Stimulated activated CD4-positive, alpha-beta T cell treated with anti-CD3 and anti-CD28 coated beads, Interleukin-2, amount 100 ng/mL, for 4 hours (primary cell): Measurements from ENCODE around the gene PID1.
"Not testable (repeated sequence)": the region's sequence is repeated elsewhere in the genome, so short reads cannot be mapped to it uniquely, and the experiment has no call there.

ENCODE experiments used
- DNase-seq: peaks from one replicate; pipeline ENCODE4 v3.0.0-alpha.2; 2020; ENCODE audit warnings: low read depth

PID1 gene

DNA sequence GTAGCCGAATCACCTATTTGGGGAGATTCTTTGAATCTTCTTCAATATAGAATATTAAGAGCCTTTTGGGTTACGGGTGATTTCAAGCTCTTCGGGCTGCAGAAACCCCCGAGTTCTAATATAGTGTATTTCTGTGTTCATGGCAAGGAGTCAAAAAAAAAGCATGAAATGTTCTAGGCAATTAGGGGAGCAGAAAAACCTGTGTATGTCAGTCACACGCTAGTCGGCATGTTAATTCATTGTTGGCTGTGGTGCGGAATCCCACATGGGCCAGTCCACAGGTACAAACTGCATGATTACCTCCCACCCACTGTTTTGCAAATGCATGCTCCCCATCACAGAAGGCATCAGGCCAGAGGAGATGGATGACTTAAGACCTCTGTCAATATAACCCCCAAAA lies 161.9 kb downstream of the PID1 start:
- no peak for DNase-seq

DNA sequence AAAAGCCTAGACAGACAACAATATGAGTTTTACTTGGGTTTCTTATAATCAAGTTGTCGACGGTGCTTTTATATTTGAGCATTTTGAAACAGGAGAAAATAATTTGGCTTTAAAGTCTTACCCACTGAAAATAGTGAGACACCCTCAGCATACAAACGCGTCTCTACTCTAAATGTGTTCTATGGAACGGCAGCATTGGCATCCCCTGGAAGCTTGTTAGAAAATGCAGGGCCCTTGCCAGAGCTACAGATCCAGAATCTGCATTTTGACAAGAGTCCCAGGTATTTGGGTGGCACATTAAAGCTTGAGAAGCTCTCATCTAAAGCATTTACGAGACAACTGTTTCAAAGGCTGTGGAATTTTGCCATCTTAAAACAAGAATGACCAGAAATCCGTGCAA lies 163.5 kb downstream of the PID1 start:
- no peak for DNase-seq

DNA sequence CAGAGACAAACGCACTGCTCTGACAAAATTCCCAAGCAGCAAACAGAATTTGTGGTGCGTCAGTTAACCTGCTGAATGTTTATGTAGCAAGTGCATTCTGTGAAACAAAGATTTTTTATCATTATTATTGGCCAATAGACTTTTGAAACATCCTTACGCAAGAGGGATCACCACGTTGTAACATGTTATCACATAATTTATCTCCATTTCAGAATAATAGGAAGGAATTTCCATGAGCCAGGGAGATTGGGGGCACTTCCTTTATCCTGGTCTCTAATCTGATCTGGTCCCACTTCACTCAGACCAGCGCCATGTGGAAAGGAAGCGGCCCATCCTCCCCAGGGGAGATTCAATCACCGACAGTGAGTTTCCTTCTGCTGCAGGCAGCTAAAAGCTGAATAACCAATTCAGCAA lies 166.1 kb downstream of the PID1 start:
- DNase-seq: no peak

DNA sequence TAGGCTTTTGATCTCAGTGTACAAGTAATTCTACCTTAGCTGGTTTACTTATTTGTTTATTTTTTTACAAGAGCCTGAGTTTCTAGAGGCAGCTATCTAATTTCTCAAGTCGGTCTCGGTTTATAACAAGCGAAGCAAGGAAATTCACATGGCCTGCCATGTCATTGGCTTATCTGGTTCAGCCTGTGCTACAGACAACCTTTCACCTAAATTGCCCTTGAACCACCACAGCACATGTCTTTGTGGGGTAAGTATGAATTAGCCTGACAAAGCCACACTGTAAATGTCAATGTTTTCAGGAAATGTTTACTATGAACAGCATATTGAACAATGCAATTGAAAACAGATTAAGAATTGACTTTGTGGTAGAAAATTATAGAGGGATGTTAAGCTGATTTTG lies 167.1 kb downstream of the PID1 start:
- DNase-seq: no peak

DNA sequence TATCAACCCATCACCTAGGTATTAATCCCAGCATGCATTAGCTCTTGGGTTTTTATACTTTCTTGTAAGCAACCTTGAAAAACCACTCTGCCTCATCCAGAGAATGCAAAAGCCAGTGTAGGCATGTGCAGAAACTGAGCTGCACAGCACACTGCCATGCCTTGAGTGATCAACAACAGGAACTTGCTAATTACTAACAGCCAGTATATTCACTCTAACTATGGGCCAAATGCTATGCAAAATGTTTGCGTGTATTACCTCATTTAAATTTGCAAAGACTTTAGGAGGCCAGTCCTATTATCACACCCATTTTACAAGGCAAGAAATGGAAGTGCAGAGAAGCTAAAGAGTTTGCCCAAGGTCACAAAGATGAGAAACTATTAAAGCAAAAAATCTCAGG lies 169.8 kb downstream of the PID1 start:
- DNase-seq: no peak

DNA sequence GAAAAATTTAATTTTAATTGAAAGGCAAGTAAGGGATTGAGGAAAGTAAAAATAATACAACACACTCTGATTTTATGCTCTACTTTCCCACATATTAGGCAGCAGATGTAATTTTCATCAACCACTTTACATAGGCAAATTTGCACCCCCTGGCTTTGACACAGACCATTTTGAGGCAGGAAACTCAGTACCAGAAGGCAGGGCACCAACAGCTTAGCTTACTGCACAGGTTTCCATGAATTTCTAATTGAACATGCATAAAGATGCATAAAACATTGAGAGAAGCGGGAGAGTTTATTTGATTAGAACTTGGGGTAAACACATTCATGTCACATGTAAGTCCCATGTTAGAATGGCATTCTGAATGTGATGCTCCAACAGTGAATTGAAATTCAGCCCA lies 171.9 kb downstream of the PID1 start:
- no peak for DNase-seq

DNA sequence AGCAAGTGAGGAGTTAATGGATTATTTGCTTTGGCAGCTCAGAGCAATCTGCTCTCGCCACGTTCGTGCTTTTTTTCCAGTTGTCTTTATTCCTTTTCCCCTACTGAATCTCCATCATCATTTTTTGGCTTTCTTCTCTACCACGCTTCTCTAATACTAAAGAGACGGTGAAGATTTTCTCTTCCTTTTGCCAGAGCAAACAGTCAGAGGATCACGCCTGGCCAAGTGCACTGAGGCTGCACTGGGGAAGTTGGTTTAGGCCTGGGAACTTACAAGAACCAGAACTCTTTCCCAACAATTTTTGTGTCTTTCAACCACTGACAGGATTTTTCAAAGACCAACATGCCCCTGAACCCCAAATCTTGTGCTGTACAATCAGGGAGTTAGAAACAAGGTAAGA lies 172.3 kb downstream of the PID1 start:
- DNase-seq: no peak

DNA sequence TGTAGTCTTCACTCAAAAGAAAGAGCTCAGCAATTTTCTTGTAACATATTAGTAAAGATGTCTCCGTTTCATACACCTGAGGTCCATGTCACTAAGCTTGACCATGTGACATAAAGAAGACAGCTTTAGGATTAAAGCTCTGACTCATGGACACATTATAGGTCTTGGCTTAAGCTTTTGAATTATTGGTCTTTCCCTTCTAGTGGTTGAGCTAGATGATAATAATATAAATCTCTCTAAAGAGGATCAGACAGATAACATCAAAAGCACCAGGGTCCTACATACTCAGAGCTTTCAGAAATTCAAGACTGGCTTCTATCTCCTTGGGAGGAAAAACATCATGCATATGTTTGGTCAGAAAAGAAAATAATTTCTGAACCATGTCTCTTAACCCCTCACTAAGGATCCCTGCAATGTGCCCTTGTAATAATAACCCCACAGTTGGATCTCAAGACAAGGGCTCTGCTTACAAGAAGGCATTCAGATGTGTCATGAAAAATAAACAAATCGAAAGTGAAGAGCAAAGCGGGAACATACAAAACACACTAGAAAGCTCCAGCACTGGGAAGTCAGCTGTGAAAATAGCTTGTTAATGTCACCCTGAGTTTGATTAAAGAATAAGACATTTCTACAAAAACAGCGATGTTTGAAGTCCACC lies 174.5 kb downstream of the PID1 start:
- no peak for DNase-seq

DNA sequence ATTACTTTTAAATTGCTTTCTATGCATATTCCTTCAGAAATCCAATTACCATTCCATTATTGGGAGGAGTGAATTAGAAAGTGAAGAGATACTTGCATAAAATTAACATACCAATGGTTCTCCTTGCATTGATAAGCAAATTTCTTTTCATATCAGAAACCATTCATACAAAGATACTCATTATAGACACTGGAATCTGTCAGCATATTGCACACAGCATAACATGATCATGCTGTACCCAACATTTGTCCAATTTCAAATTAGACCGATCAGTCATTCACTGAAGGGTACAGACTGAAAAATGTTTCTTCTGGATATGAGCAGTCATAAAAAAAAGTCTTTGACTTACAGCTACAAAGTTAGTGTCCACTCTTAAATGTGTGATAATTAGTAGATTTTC lies 175.6 kb downstream of the PID1 start:
- DNase-seq: no peak

DNA sequence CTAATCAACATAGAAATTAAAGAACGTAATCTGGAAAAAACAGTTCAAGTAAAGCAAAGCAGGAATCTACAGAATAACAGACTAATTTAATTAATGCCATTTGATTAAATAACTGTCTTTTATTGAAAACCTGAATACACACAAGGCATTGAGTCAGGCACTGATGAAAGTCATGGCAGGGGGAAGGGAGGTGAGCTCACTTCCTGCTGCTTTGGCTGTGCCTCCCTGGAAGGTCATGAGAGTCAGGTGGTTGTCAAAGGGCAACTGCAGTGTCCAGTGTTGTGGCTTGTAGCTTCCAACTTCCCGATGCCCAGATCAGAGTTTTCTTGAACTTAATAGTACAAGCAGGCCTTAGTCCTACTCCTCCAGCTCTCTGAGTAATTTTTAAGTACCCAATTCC lies 180.9 kb downstream of the PID1 start:
- DNase-seq: no peak

DNA sequence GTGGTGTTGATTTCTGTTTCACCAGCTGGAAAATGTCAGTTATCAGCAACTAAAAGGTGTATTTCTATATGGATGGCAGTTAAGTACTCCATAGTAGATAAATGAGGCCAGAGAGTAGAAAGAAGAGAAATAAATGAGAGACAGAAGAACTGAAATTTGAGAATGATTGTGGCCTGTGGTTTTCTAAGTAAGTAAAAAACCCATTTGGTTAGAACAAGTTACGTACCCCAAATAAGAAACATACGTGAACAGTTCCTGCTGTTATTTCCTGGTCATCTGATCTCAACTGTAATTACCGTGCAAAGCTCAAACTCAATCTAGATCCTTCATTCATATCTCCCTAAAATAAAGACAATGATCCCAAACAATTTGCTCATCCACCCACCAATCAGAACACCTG lies 181.3 kb downstream of the PID1 start:
- no peak for DNase-seq

DNA sequence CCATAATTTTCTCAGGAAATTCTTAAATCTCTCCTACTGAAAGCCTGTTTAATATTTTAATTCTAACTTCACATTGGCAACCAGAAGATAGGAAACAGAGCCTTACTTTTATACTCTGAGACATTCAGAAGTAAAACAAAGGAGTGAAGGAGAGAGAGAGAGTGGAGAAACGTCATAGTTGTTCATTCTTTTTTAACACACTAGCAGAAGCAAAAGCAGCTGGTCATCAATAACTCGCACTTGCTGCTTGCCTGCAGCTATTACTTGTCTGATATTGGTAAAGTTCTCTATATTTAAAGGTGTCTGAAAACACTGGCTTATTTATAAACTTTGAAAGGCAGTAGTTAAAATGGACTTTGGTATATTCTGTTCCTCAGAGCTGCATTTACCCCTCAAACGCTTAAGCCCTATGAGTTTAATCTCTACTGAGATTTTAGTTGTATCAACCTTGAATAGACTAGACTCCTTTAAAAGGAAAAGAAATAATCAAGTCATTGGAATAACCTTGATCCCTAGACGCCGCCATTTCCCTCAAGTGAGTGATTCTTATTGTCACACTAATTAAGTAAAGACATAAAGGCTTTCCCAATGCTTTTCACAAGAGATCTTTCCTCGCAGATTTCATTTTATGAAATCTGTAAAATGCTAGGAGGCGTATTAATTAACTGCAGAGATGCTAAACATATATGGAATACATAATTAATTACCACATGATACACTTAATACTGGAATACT lies 182.0 kb downstream of the PID1 start:
- DNase-seq: no peak

DNA sequence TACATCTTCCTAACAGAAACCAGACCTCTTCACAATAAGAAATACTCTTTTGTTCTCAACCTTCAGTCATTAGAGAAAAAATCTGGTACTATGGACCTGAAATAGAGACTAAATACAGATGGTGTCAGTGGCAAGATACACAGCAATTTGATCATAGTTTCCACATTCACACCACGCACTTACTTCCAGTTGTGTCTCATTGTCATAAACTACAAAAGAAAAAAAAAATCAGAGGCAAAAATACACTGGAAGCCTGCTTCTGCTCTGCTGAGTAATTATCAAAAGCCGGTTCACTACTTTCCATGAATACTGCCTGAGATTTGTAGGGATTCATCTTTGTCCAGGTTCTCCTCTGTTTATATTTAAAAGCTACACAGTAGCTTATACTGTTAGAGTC lies 182.6 kb downstream of the PID1 start:
- no peak for DNase-seq

DNA sequence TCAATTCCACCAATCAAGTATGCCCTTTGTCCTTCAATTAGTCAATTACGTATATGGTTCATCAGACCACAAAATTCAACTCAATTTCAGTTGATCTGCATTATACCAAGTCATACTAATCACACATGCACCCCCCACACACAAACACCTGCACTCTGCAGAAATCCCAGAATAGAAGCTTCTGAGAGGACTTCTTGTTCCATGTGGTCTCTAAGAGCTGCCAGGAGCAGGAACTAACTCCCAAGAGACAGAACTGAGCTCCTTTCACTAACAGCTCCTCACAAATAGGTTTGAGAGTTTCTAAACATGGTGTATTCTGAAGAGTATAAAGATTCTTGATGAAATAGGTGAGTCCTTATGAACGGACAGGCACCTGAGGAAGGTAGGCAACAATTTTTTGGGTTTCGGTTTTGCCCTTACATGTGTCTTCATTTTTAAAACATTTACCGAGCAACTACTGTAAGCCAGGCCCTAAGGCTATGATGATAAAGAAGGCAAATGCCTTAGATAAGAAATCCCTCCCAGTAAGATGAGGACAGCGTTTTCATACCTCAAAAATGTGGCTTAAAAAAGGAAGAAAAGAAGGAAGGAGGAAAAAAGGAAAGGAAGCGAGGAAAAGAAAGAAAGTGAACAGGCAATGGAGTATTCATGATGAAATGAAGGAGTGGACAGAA lies 183.1 kb downstream of the PID1 start:
- no peak for DNase-seq

DNA sequence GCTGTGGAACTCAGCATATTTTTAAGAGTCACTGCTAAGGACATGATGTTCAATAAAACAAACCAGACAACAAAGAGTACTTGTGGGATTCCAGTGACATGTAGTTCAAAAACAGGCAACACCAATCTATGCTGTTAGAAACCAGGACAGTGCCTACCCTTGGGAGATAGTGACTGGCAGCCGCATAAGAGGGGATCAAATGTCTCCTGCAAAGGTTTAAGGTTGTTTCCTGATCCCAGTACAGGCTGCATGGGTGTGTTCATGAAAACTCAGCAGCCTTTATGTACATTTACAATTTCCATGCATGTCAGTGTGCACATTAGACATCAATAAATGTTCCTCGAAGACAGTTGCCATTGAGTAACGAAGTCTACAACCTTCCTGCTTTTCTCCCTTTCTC lies 183.8 kb downstream of the PID1 start:
- no peak for DNase-seq

DNA sequence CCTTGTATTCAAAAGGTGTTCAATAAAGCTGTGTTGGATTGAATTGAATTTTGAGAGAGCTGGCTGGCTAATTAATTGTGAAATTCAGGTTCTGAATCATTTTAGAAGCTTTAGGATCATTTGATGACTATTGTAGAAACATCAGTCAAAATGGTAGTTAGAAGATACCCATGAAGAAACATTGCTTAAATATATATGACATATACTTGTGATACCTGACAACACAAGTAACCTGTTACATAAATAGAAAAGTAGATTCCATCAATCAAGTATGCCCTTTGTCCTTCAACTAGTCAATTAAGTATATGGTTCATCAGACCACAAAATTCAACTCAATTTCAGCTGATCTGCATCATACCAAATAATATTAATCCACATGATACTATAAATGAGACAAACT lies 185.6 kb downstream of the PID1 start:
- no peak for DNase-seq

DNA sequence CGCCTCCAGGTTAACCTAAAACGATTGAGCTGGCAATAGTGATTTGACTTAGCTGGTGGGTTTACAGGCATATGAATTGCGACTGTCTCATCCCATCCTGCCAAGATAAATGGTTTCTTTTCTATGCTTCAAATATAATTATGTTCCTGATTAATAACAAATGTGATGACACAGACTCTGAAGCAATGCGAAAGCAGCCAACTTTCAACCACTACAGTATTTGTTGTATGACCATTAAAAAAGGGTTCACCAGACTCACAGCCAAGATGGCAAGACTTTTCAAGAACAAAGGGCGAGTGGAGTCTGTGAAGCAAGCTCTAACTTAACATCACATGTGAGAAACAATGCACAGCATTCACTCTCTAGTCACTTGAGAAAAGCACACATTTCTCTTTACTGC lies 186.6 kb downstream of the PID1 start:
- DNase-seq: no peak

DNA sequence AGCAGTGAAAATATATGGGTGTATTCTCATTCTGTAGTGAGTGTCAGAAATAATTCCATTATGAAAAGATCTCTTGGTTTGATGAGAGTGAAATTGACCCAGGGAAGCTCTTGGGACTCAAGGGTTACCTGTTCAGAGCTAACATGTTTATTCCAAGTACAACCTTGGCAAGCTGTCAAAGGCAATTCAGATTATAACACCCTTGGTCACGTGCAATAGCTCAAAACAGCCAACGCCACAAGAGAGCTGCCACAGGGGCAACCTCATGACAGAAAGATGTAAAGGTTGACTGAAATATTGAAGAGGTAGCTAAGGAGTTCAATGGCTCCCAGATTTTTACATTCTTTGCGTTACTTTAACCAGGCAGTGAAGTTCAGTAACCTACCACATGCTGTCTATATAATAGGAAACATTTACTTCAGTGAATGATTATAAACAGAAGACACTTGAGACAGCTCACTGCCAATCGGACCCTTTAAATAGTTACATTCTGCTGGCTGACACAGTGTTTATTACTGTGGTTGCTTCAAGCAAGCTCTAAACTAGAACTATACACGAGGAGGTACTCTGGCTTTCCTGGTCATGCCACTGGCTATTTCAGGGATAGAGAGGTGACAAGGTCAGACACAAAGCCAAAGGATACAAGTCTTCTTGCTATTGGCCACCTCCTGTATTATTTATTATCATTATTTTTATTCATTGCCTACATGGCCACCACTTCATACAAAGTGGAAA lies 187.3 kb downstream of the PID1 start:
- no peak for DNase-seq

DNA sequence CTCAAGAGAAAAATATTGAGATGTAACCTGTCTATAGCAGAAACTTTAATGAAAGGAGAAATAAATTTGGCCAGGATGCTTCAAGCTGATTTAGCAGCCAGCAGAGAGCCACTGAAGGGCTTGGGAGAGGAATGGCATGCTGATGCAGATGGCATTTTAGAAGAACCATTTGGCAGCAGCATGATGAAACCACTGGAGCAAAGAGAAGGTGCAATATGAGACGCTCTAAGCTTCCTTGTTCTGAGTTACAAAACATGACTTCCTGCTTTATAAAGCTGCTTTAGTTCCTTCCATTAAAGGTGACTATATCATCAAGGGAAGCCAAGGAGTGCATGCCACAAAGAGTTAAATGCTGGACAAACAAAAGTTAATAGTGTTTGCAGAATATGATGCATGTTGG lies 189.7 kb downstream of the PID1 start:
- no peak for DNase-seq

DNA sequence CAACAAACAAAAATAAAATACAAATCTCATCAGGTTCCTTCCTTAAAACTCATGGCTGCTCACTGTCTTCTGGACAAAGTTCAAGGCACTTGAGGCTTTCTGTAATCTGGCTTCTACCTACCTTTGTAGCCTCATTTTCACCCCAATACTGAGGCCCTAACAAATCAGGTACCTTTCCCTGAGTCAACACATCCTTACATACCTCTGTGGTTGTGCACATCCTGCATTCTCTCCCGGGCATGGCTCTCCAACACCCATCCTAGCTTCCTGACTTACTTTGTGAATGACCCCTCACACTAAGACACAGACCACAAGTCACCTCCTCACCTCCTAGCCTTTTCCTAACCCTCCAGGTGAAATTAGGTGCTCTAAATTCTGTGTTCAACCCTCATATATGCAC lies 190.9 kb downstream of the PID1 start:
- no peak for DNase-seq

DNA sequence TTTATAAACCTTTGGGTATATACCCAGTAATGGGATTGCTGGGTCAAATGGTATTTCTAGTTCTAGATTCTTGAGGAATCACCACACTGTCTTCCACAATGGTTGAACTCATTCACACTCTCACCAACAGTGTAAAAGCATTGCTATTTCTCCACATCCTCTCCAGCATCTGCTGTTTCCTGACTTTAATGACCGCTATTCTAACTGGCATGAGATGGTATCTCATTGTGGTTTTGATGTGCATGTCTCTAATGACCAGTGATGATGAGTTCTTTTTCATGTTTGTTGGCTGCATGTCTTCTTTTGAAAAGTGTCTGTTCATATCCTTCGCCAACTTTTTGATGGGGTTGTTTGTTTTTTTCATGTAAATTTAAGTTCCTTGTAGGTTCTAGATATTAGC lies 194.2 kb downstream of the PID1 start:
- DNase-seq: not testable (repeated sequence)

DNA sequence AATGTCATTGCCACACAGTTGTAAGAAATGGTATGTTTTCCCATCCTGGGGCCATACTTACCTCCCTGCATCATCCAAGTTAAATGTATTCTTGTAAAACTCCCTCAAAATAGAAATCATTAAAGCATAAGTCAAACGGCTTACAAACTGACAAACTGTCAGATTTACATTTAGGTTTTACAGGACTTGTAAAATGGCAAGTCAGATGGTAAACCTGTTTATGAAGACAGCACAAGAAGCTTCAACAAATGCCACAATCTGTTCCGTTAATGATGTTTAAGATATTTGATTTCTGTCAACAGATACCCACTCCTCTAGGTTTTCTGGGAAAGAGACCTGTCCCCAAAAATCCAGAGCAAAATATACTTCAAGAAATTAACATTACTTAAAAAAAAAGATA lies 197.2 kb downstream of the PID1 start:
- no peak for DNase-seq
